OCI-LY7 (cell line): ENCODE results near the gene PLPP4.

Experiments
- CTCF ChIP-seq: fragments of 200-600 bp; sonication (generic); conservative IDR thresholded peaks from 2 replicates; pipeline ENCODE4 v1.5.1; 2014; ENCODE audit warnings: mild to moderate bottlenecking, antibody characterized with exemption, low read length, moderate library complexity, mixed read lengths
- EZH2phosphoT487 ChIP-seq: fragments of 200-600 bp; sonication (generic); IDR thresholded peaks from 2 replicates; pipeline ENCODE4 v1.6.1; 2018; ENCODE audit warnings: low read depth, borderline replicate concordance, mild to moderate bottlenecking, mixed run types, antibody characterized with exemption, low read length, moderate library complexity, mixed read lengths

- TF ChIP-seq CTCF (no peak), EZH2phosphoT487 (no peak)
Measured at GRCh38 chr10:120572307-120572706, 115.3 kb downstream of the PLPP4 start.
